ENCODE data around the gene SLX4IP.

- TF ChIP-seq SIN3A (IDR thresholded peaks at IDR 0.05; ENCODE audit: borderline replicate concordance, insufficient read depth, low read length) = no peak
- peak; percentile 59; the same call in 1 of the 2 replicates for TF ChIP-seq TAF1 (IDR thresholded peaks at IDR 0.05; ENCODE audit: borderline replicate concordance, insufficient read depth, low read length)
- no peak for TF ChIP-seq REST (IDR thresholded peaks at IDR 0.05; ENCODE audit: insufficient read depth in 1 of 2, low read depth in 2 of 2, low read length in 2 of 2)
- no peak for TF ChIP-seq POLR2AphosphoS5 (IDR thresholded peaks at IDR 0.05; ENCODE audit: low read depth, low read length)
- TF ChIP-seq FOXP2 (optimal IDR thresholded peaks at IDR 0.05; ENCODE audit: borderline replicate concordance, extremely low read depth, extremely low read length, insufficient read depth) = no peak
Measured at GRCh38 chr20:10447028-10447427, 11.9 kb downstream of the SLX4IP start.

All from PFSK-1 (cell line).